IMR-90 (cell line): Measurements from ENCODE around the gene DUSP3. TPM values are rescaled to one million over a fixed set of nuclear protein-coding genes. Genes with fewer than 3 reads are reported as not detected.

ENCODE experiments used
- ATAC-seq: fragments of 200-7000 bp; cut with Tn5 transposase; 2 replicates; pipeline ENCODE4 v1.9.1; 2020; ENCODE audit warnings: low read depth, mild to moderate bottlenecking, moderate library complexity
- BruUV-seq: library from RNA; stranded (reverse); fragments of 400-500 nt; replicated peaks from 2 replicates; lab custom pipeline; 2021; lab: Mats Ljungman, UMichigan
- CTCF ChIA-PET: fragments of 300-600 bp; formaldehyde crosslinking; extraction: SDS; loops from one replicate; lab custom pipeline; 2021; ENCODE audit warnings: antibody characterized with exemption; lab: Yijun Ruan, JAX
- POLR2A ChIA-PET: fragments of 300-600 bp; sonication (Branson Sonifier 250); formaldehyde crosslinking; loops from one replicate; lab custom pipeline; 2022; ENCODE audit warnings: antibody characterized with exemption; ENCODE audit not compliant: unreplicated experiment; lab: Charles Lee
- DNase-seq: peaks from one replicate; pipeline ENCODE4 v3.0.0; 2013
- H2AFZ ChIP-seq: replicated peaks from 2 replicates; pipeline ENCODE3; 2013; ENCODE audit warnings: low read length, mild to moderate bottlenecking; ENCODE audit not compliant: poor library complexity
- H2AK5ac ChIP-seq: 2 replicates; pipeline ENCODE4 v1.6.1; 2013; ENCODE audit warnings: low read depth, low read length, inconsistent platforms
- H2AK9ac ChIP-seq: replicated peaks from 2 replicates; pipeline ENCODE3; 2013; ENCODE audit warnings: mild to moderate bottlenecking, low read depth, low read length, moderate library complexity; ENCODE audit not compliant: poor library complexity
- H2BK120ac ChIP-seq: 2 replicates; pipeline ENCODE4 v1.6.1; 2013; ENCODE audit warnings: low read depth, low read length, inconsistent platforms
- H2BK15ac ChIP-seq: 3 replicates; pipeline ENCODE4 v1.6.1; 2013; ENCODE audit warnings: low read depth, low read length, inconsistent platforms
- H2BK20ac ChIP-seq: 2 replicates; pipeline ENCODE4 v1.6.1; 2013; ENCODE audit warnings: low read depth, mild to moderate bottlenecking, inconsistent platforms, low read length, moderate library complexity
- H2BK5ac ChIP-seq: 2 replicates; pipeline ENCODE4 v1.6.1; 2013; ENCODE audit warnings: mild to moderate bottlenecking, low read depth, low read length, inconsistent platforms; ENCODE audit not compliant: poor library complexity, severe bottlenecking
- H3K14ac ChIP-seq: replicated peaks from 2 replicates; pipeline ENCODE4 v1.6.1; 2013; ENCODE audit warnings: low read depth, low read length, inconsistent platforms
- H3K18ac ChIP-seq: 2 replicates; pipeline ENCODE4 v1.6.1; 2013; ENCODE audit warnings: low read depth, low read length, control low read depth
- H3K23ac ChIP-seq: 2 replicates; pipeline ENCODE4 v1.6.1; 2013; ENCODE audit warnings: low read depth, low read length, inconsistent platforms
- H3K27ac ChIP-seq: 2 replicates; pipeline ENCODE4 v1.5.1; 2013; ENCODE audit warnings: mild to moderate bottlenecking, control low read depth, low read length; ENCODE audit not compliant: insufficient read depth
- H3K27me3 ChIP-seq: 2 replicates; pipeline ENCODE4 v1.6.1; 2013; ENCODE audit warnings: low read length; ENCODE audit not compliant: control insufficient read depth, insufficient read depth
- H3K36me3 ChIP-seq: 2 replicates; pipeline ENCODE4 v1.6.1; 2013; ENCODE audit warnings: low read length, mixed read lengths; ENCODE audit not compliant: control insufficient read depth, insufficient read depth
- H3K4ac ChIP-seq: 2 replicates; pipeline ENCODE4 v1.6.1; 2013; ENCODE audit warnings: low read depth, low read length, inconsistent platforms
- H3K4me1 ChIP-seq: 2 replicates; pipeline ENCODE4 v1.6.1; 2013; ENCODE audit warnings: low read length, mixed read lengths; ENCODE audit not compliant: control insufficient read depth, insufficient read depth
- H3K4me2 ChIP-seq: 2 replicates; pipeline ENCODE4 v1.6.1; 2013; ENCODE audit warnings: low read depth, mild to moderate bottlenecking, control low read depth, low read length, moderate library complexity
- H3K4me3 ChIP-seq: 2 replicates; pipeline ENCODE4 v1.5.1; 2013; ENCODE audit warnings: low read depth, mild to moderate bottlenecking, control low read depth, low read length, moderate library complexity; ENCODE audit not compliant: insufficient read depth
- H3K56ac ChIP-seq: 2 replicates; pipeline ENCODE4 v1.6.1; 2013; ENCODE audit warnings: low read length, inconsistent platforms; ENCODE audit not compliant: insufficient read depth; ENCODE audit errors: extremely low read depth
- H3K79me1 ChIP-seq, 2 experiments: 2 replicates each; pipeline ENCODE4 v1.6.1; 2013; ENCODE audit warnings: low read length in 2 of 2, inconsistent platforms in 1 of 2, low read depth in 1 of 2
- H3K9ac ChIP-seq: 2 replicates; pipeline ENCODE4 v1.6.1; 2013; ENCODE audit warnings: low read depth, low read length, control low read depth
- H3K9me1 ChIP-seq: 2 replicates; pipeline ENCODE4 v1.6.1; 2013; ENCODE audit warnings: low read length, inconsistent platforms; ENCODE audit not compliant: insufficient read depth
- H3K9me3 ChIP-seq: 2 replicates; pipeline ENCODE4 v1.6.1; 2013; ENCODE audit warnings: low read length; ENCODE audit not compliant: control insufficient read depth, insufficient read depth
- H4K20me1 ChIP-seq: 2 replicates; pipeline ENCODE4 v1.6.1; 2013; ENCODE audit warnings: low read length, inconsistent platforms; ENCODE audit not compliant: insufficient read depth
- H4K5ac ChIP-seq: 2 replicates; pipeline ENCODE4 v1.6.1; 2013; ENCODE audit warnings: mild to moderate bottlenecking, low read depth, low read length, control low read depth
- H4K8ac ChIP-seq, 2 experiments: 2 replicates each; pipeline ENCODE4 v1.6.1; 2013; ENCODE audit warnings: low read depth in 2 of 2, low read length in 2 of 2, control low read depth in 1 of 2, inconsistent platforms in 1 of 2
- H4K91ac ChIP-seq: 2 replicates; pipeline ENCODE4 v1.6.1; 2013; ENCODE audit warnings: low read depth, low read length, inconsistent platforms; ENCODE audit not compliant: insufficient read depth
- MAFK ChIP-seq: IDR thresholded peaks from 2 replicates; pipeline ENCODE4 v1.6.1; 2012; ENCODE audit warnings: low read depth, low read length, improper control_type of control experiment
- MXI1 ChIP-seq: IDR thresholded peaks from 2 replicates; pipeline ENCODE4 v1.6.1; 2012; ENCODE audit warnings: low read depth, mild to moderate bottlenecking, low read length, moderate library complexity, borderline replicate concordance
- NFE2L2 ChIP-seq: fragments of 150-350 bp; IDR thresholded peaks from 2 replicates; pipeline ENCODE4 v1.6.1; 2016; ENCODE audit warnings: low read depth, mild to moderate bottlenecking, low read length
- POLR2A ChIP-seq: IDR thresholded peaks from 2 replicates; pipeline ENCODE4 v1.6.1; 2012; ENCODE audit warnings: mild to moderate bottlenecking, low read depth, low read length
- RAD21 ChIP-seq: IDR thresholded peaks from 2 replicates; pipeline ENCODE4 v1.6.1; 2012; ENCODE audit warnings: low read length, improper control_type of control experiment
- WGBS, 2 experiments: methylation state at CpG; one replicate each; pipeline versions ENCODE4 v1.1.5 to v1.1.7; 2013; ENCODE audit warnings: missing lambda C conversion rate in 2 of 2; ENCODE audit not compliant: insufficient read length in 1 of 2; ENCODE audit errors: extremely low coverage in 2 of 2; 5-methylcytosine and 5-hydroxymethylcytosine counted together
- dilution Hi-C: fragments of 300-500 bp; cut with HindIII; formaldehyde crosslinking; loops from one replicate; pipeline ENCODE4 v1.14.3; 2018; ENCODE audit warnings: low sequenced_read_pairs; ENCODE audit not compliant: unreplicated experiment
- in situ Hi-C: fragments of 300-500 bp; cut with MboI; formaldehyde crosslinking; loops from 3 replicates; pipeline ENCODE4 v1.14.3; 2019; ENCODE audit warnings: low sequenced_read_pairs, inconsistent platforms, mixed read lengths
- intact Hi-C: fragments of 100-400 bp; cut with micrococcal nuclease; formaldehyde crosslinking; loops from 2 replicates; pipeline ENCODE4 v1.10.0; 2022
- polyA plus RNA-seq, 3 experiments: library from polyadenylated mRNA; depleted of rRNA; stranded (reverse); fragments of >200 nt; gene quantifications; 2 replicates each; pipeline ENCODE4 v1.2.3, GENCODE V29; 2012; ENCODE audit warnings: low replicate concordance in 1 of 3
- total RNA-seq: library from RNA; depleted of rRNA; stranded (reverse); fragments of >200 nt; gene quantifications from 2 replicates; pipeline ENCODE4 v1.2.3, GENCODE V29; 2012
- TF ChIP-seq, protein P1 (sequence below): fragments of 150-350 bp; IDR thresholded peaks from 2 replicates; pipeline ENCODE4 v1.6.1; 2016; ENCODE audit warnings: low read depth, mild to moderate bottlenecking, low read length, moderate library complexity, borderline replicate concordance

The DUSP3 gene
- total and polyA plus RNA-seq, 2 of the 4 experiments (the other 2 are of a cell fraction): 33.3 to 40.9 TPM

GRCh38 chr17:43750153-43750552, 28.6 kb downstream of the DUSP3 start:
- Histone ChIP-seq H4K5ac (no peak overlapping the region), H3K9me1 (peaks cover 8% of the 10 kb centered on the region), H4K8ac (no peak overlapping the region), H4K20me1 (no peaks in the 10 kb centered on the region), H2BK20ac (no peak overlapping the region), H3K23ac (no peak overlapping the region; the same call in 1 of the 2 replicates), H2AK5ac (no peak overlapping the region), H2BK15ac (no peak overlapping the region), H3K56ac (no peak overlapping the region), H3K27ac (no peak overlapping the region), H4K91ac (no peak overlapping the region), H3K14ac (no peak overlapping the region), H2AFZ (peak overlapping the region; percentile 71), H3K79me1 (no peaks in the 10 kb centered on the region), H3K18ac (no peak overlapping the region), H3K9me3 (no peaks in the 10 kb centered on the region), H3K4ac (no peak overlapping the region), H2AK9ac (peak overlapping the region; percentile 34), H3K27me3 (peaks cover 26% of the 10 kb centered on the region), H3K4me1 (peaks cover 6% of the 10 kb centered on the region), H3K36me3 (no peaks in the 10 kb centered on the region), H3K9ac (no peak overlapping the region), H2BK120ac (no peak overlapping the region), H3K4me3 (no peak overlapping the region), H3K4me2 (no peak overlapping the region), H2BK5ac (no peak overlapping the region)
- CTCF ChIA-PET: interaction anchor here (1.2 to 1.4 kb wide), 2 partner anchors 11 to 56 kb away, joined by 3 to 6 read pairs; no protein-coding TSS in a partner anchor
- dilution Hi-C loops: no loop called here
- DNase-seq (no peak), ATAC-seq (no peak)
- no TSS peak for BruUV-seq
- POLR2A ChIA-PET: no interaction called here
- in situ Hi-C loops: loop anchor here (5.0 kb wide), 1 partner anchor 173 kb away; no protein-coding TSS in a partner anchor
- 73% methylated on average over 4 of the region's 5 CpGs; no CpG with 5 or more reads in 1 of the 2 experiments for WGBS, 2 experiments
- no peak for TF ChIP-seq MXI1
- no peak for TF ChIP-seq RAD21
- no peak for TF ChIP-seq MAFK
- no peak for TF ChIP-seq POLR2A
- TF ChIP-seq, protein P1, sequence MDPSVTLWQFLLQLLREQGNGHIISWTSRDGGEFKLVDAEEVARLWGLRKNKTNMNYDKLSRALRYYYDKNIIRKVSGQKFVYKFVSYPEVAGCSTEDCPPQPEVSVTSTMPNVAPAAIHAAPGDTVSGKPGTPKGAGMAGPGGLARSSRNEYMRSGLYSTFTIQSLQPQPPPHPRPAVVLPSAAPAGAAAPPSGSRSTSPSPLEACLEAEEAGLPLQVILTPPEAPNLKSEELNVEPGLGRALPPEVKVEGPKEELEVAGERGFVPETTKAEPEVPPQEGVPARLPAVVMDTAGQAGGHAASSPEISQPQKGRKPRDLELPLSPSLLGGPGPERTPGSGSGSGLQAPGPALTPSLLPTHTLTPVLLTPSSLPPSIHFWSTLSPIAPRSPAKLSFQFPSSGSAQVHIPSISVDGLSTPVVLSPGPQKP: no peak
- no peak for TF ChIP-seq NFE2L2
- intact Hi-C loops: no loop called here
